IMR-90 (cell line): ENCODE measurements around the gene ZNRF4. TPM values are rescaled to one million over a fixed set of nuclear protein-coding genes. Genes with fewer than 3 reads are reported as not detected.
"Not testable (repeated sequence)": the region's sequence is repeated elsewhere in the genome, so short reads cannot be mapped to it uniquely, and the experiment has no call there.

Source experiments
- ATAC-seq: fragments of 200-7000 bp; cut with Tn5 transposase; 2 replicates; pipeline ENCODE4 v1.9.1; 2020; ENCODE audit warnings: low read depth, mild to moderate bottlenecking, moderate library complexity
- BruUV-seq: library from RNA; stranded (reverse); fragments of 400-500 nt; replicated peaks from 2 replicates; lab custom pipeline; 2021; lab: Mats Ljungman, UMichigan
- CTCF ChIA-PET: fragments of 300-600 bp; formaldehyde crosslinking; extraction: SDS; loops from one replicate; lab custom pipeline; 2021; ENCODE audit warnings: antibody characterized with exemption; lab: Yijun Ruan, JAX
- POLR2A ChIA-PET: fragments of 300-600 bp; sonication (Branson Sonifier 250); formaldehyde crosslinking; loops from one replicate; lab custom pipeline; 2022; ENCODE audit warnings: antibody characterized with exemption; ENCODE audit not compliant: unreplicated experiment; lab: Charles Lee
- DNase-seq: peaks from one replicate; pipeline ENCODE4 v3.0.0; 2013
- H2AFZ ChIP-seq: replicated peaks from 2 replicates; pipeline ENCODE3; 2013; ENCODE audit warnings: low read length, mild to moderate bottlenecking; ENCODE audit not compliant: poor library complexity
- H2AK5ac ChIP-seq: 2 replicates; pipeline ENCODE4 v1.6.1; 2013; ENCODE audit warnings: low read depth, low read length, inconsistent platforms
- H2AK9ac ChIP-seq: replicated peaks from 2 replicates; pipeline ENCODE3; 2013; ENCODE audit warnings: mild to moderate bottlenecking, low read depth, low read length, moderate library complexity; ENCODE audit not compliant: poor library complexity
- H2BK120ac ChIP-seq: 2 replicates; pipeline ENCODE4 v1.6.1; 2013; ENCODE audit warnings: low read depth, low read length, inconsistent platforms
- H2BK15ac ChIP-seq: 3 replicates; pipeline ENCODE4 v1.6.1; 2013; ENCODE audit warnings: low read depth, low read length, inconsistent platforms
- H2BK20ac ChIP-seq: 2 replicates; pipeline ENCODE4 v1.6.1; 2013; ENCODE audit warnings: low read depth, mild to moderate bottlenecking, inconsistent platforms, low read length, moderate library complexity
- H2BK5ac ChIP-seq: 2 replicates; pipeline ENCODE4 v1.6.1; 2013; ENCODE audit warnings: mild to moderate bottlenecking, low read depth, low read length, inconsistent platforms; ENCODE audit not compliant: poor library complexity, severe bottlenecking
- H3K14ac ChIP-seq: replicated peaks from 2 replicates; pipeline ENCODE4 v1.6.1; 2013; ENCODE audit warnings: low read depth, low read length, inconsistent platforms
- H3K18ac ChIP-seq: 2 replicates; pipeline ENCODE4 v1.6.1; 2013; ENCODE audit warnings: low read depth, low read length, control low read depth
- H3K23ac ChIP-seq: 2 replicates; pipeline ENCODE4 v1.6.1; 2013; ENCODE audit warnings: low read depth, low read length, inconsistent platforms
- H3K27ac ChIP-seq: 2 replicates; pipeline ENCODE4 v1.5.1; 2013; ENCODE audit warnings: mild to moderate bottlenecking, control low read depth, low read length; ENCODE audit not compliant: insufficient read depth
- H3K27me3 ChIP-seq: 2 replicates; pipeline ENCODE4 v1.6.1; 2013; ENCODE audit warnings: low read length; ENCODE audit not compliant: control insufficient read depth, insufficient read depth
- H3K36me3 ChIP-seq: 2 replicates; pipeline ENCODE4 v1.6.1; 2013; ENCODE audit warnings: low read length, mixed read lengths; ENCODE audit not compliant: control insufficient read depth, insufficient read depth
- H3K4ac ChIP-seq: 2 replicates; pipeline ENCODE4 v1.6.1; 2013; ENCODE audit warnings: low read depth, low read length, inconsistent platforms
- H3K4me1 ChIP-seq: 2 replicates; pipeline ENCODE4 v1.6.1; 2013; ENCODE audit warnings: low read length, mixed read lengths; ENCODE audit not compliant: control insufficient read depth, insufficient read depth
- H3K4me2 ChIP-seq: 2 replicates; pipeline ENCODE4 v1.6.1; 2013; ENCODE audit warnings: low read depth, mild to moderate bottlenecking, control low read depth, low read length, moderate library complexity
- H3K4me3 ChIP-seq: 2 replicates; pipeline ENCODE4 v1.5.1; 2013; ENCODE audit warnings: low read depth, mild to moderate bottlenecking, control low read depth, low read length, moderate library complexity; ENCODE audit not compliant: insufficient read depth
- H3K56ac ChIP-seq: 2 replicates; pipeline ENCODE4 v1.6.1; 2013; ENCODE audit warnings: low read length, inconsistent platforms; ENCODE audit not compliant: insufficient read depth; ENCODE audit errors: extremely low read depth
- H3K79me1 ChIP-seq, 2 experiments: 2 replicates each; pipeline ENCODE4 v1.6.1; 2013; ENCODE audit warnings: low read length in 2 of 2, inconsistent platforms in 1 of 2, low read depth in 1 of 2
- H3K9ac ChIP-seq: 2 replicates; pipeline ENCODE4 v1.6.1; 2013; ENCODE audit warnings: low read depth, low read length, control low read depth
- H3K9me1 ChIP-seq: 2 replicates; pipeline ENCODE4 v1.6.1; 2013; ENCODE audit warnings: low read length, inconsistent platforms; ENCODE audit not compliant: insufficient read depth
- H3K9me3 ChIP-seq: 2 replicates; pipeline ENCODE4 v1.6.1; 2013; ENCODE audit warnings: low read length; ENCODE audit not compliant: control insufficient read depth, insufficient read depth
- H4K20me1 ChIP-seq: 2 replicates; pipeline ENCODE4 v1.6.1; 2013; ENCODE audit warnings: low read length, inconsistent platforms; ENCODE audit not compliant: insufficient read depth
- H4K5ac ChIP-seq: 2 replicates; pipeline ENCODE4 v1.6.1; 2013; ENCODE audit warnings: mild to moderate bottlenecking, low read depth, low read length, control low read depth
- H4K8ac ChIP-seq, 2 experiments: 2 replicates each; pipeline ENCODE4 v1.6.1; 2013; ENCODE audit warnings: low read depth in 2 of 2, low read length in 2 of 2, control low read depth in 1 of 2, inconsistent platforms in 1 of 2
- H4K91ac ChIP-seq: 2 replicates; pipeline ENCODE4 v1.6.1; 2013; ENCODE audit warnings: low read depth, low read length, inconsistent platforms; ENCODE audit not compliant: insufficient read depth
- WGBS, 2 experiments: methylation state at CpG; one replicate each; pipeline versions ENCODE4 v1.1.5 to v1.1.7; 2013; ENCODE audit warnings: missing lambda C conversion rate in 2 of 2; ENCODE audit not compliant: insufficient read length in 1 of 2; ENCODE audit errors: extremely low coverage in 2 of 2; 5-methylcytosine and 5-hydroxymethylcytosine counted together
- dilution Hi-C: fragments of 300-500 bp; cut with HindIII; formaldehyde crosslinking; loops from one replicate; pipeline ENCODE4 v1.14.3; 2018; ENCODE audit warnings: low sequenced_read_pairs; ENCODE audit not compliant: unreplicated experiment
- in situ Hi-C: fragments of 300-500 bp; cut with MboI; formaldehyde crosslinking; loops from 3 replicates; pipeline ENCODE4 v1.14.3; 2019; ENCODE audit warnings: low sequenced_read_pairs, inconsistent platforms, mixed read lengths
- intact Hi-C: fragments of 100-400 bp; cut with micrococcal nuclease; formaldehyde crosslinking; loops from 2 replicates; pipeline ENCODE4 v1.10.0; 2022
- polyA plus RNA-seq, 3 experiments: library from polyadenylated mRNA; depleted of rRNA; stranded (reverse); fragments of >200 nt; gene quantifications; 2 replicates each; pipeline ENCODE4 v1.2.3, GENCODE V29; 2012; ENCODE audit warnings: low replicate concordance in 1 of 3
- total RNA-seq: library from RNA; depleted of rRNA; stranded (reverse); fragments of >200 nt; gene quantifications from 2 replicates; pipeline ENCODE4 v1.2.3, GENCODE V29; 2012

Gene ZNRF4
- total and polyA plus RNA-seq, 2 of the 4 experiments (the other 2 are of a cell fraction): not detected

- H3K79me1 ChIP-seq: not testable (repeated sequence)
Observed at GRCh38 chr19:5485658-5486057, 30.4 kb downstream of the ZNRF4 start.

More at GRCh38 chr19:5485658-5486057, 30.4 kb downstream of the ZNRF4 start:
- H2BK15ac ChIP-seq, H3K9me1 ChIP-seq, in situ Hi-C loops, H3K4me1 ChIP-seq, H3K36me3 ChIP-seq, H2AK9ac ChIP-seq, H2BK20ac ChIP-seq, H2AFZ ChIP-seq, H3K4me3 ChIP-seq, H3K27ac ChIP-seq, BruUV-seq, H3K4me2 ChIP-seq, H4K8ac ChIP-seq, H3K56ac ChIP-seq, dilution Hi-C loops, H2BK120ac ChIP-seq, H3K18ac ChIP-seq, H3K14ac ChIP-seq, intact Hi-C loops, ATAC-seq, DNase-seq, H4K20me1 ChIP-seq, H3K4ac ChIP-seq, H4K91ac ChIP-seq, H2BK5ac ChIP-seq, POLR2A ChIA-PET, H2AK5ac ChIP-seq, H4K5ac ChIP-seq, H3K23ac ChIP-seq, H3K9ac ChIP-seq: not testable (repeated sequence)
- CTCF ChIA-PET: interaction anchor here (0.5 kb wide), 1 partner anchor 676 kb away, joined by 3 read pairs; no protein-coding TSS in a partner anchor
- Histone ChIP-seq H3K27me3 (peaks cover 21% of the 10 kb centered on the region), H3K9me3 (peaks cover 11% of the 10 kb centered on the region)
- WGBS, 2 experiments: no CpG with 5 or more reads among the region's 4 CpGs
